A549 (cell line): ENCODE results near the gene NR5A2. TPM values are rescaled to one million over a fixed set of nuclear protein-coding genes. Genes with fewer than 3 reads are reported as not detected.

Experiments used
- ATAC-seq, 2 experiments: fragments of 200-7000 bp in 1 of 2; fragments of >200 bp in 1 of 2; cut with Nextera tagmentation in 1 of 2; cut with Tn5 transposase in 1 of 2; 3 replicates each; pipeline versions ENCODE4 v1.8.0 to v1.9.1; 2018 to 2020; ENCODE audit warnings: mild to moderate bottlenecking in 1 of 2, moderate library complexity in 1 of 2
- CTCF ChIA-PET: fragments of 300-600 bp; sonication (Branson Sonifier 250); formaldehyde crosslinking; extraction: SDS; loops from one replicate; lab custom pipeline; 2021; ENCODE audit warnings: antibody characterized with exemption, inconsistent platforms; lab: Yijun Ruan, JAX
- POLR2A ChIA-PET: fragments of 350-600 bp; formaldehyde crosslinking; extraction: SDS; loops from one replicate; lab custom pipeline; 2021; ENCODE audit warnings: antibody characterized with exemption, inconsistent platforms; lab: Yijun Ruan, JAX
- DNase-seq, 2 experiments: peaks; one replicate each; pipeline versions ENCODE4 v3.0.0 to v3.0.0-alpha.2; 2011 to 2016; ENCODE audit warnings: low read depth in 1 of 2, low spot score in 1 of 2
- FAIRE-seq: peaks from 2 replicates; lab custom pipeline; 2011; peaks lifted over from hg19 to GRCh38; lab: Jason Lieb, UNC
- H3K27ac ChIP-seq, 2 experiments: fragments of >200 bp; sonication (Bioruptor Twin); formaldehyde crosslinking; 3 replicates each; pipeline ENCODE4 v1.5.1; 2016 to 2017
- H3K4me1 ChIP-seq: fragments of >200 bp; sonication (Bioruptor Twin); formaldehyde crosslinking; 3 replicates; pipeline ENCODE4 v1.6.1; 2016
- H3K4me2 ChIP-seq: fragments of >200 bp; sonication (Bioruptor Twin); formaldehyde crosslinking; 3 replicates; pipeline ENCODE4 v1.6.1; 2016
- H3K4me3 ChIP-seq: fragments of >200 bp; sonication (Bioruptor Twin); formaldehyde crosslinking; 3 replicates; pipeline ENCODE4 v1.5.1; 2016
- H3K9me3 ChIP-seq: fragments of >200 bp; sonication (Bioruptor Twin); formaldehyde crosslinking; 3 replicates; pipeline ENCODE4 v1.6.1; 2016
- BCL3 ChIP-seq: fragments of >200 bp; sonication (Bioruptor Twin); formaldehyde crosslinking; IDR thresholded peaks from 3 replicates; pipeline ENCODE4 v1.6.1; 2016
- CBX8 ChIP-seq: fragments of 200-600 bp; sonication (generic); IDR thresholded peaks from 2 replicates; pipeline ENCODE4 v1.6.1; 2016
- CEBPB ChIP-seq, 2 experiments: fragments of >200 bp in 1 of 2; sonication (Bioruptor Twin) in 1 of 2; formaldehyde crosslinking in 1 of 2; IDR thresholded peaks; 2 replicates each; pipeline ENCODE4 v1.6.1; 2012 to 2016
- CTCF ChIP-seq: fragments of >200 bp; sonication (Bioruptor Twin); formaldehyde crosslinking; IDR thresholded peaks from 3 replicates; pipeline ENCODE4 v1.5.1; 2016
- ESRRA ChIP-seq: fragments of 150-350 bp; IDR thresholded peaks from 2 replicates; pipeline ENCODE4 v1.6.1; 2014; ENCODE audit warnings: mild to moderate bottlenecking, low read length, borderline replicate concordance
- FOSL2 ChIP-seq, 2 experiments: fragments of 450-650 bp in 1 of 2; fragments of >200 bp in 1 of 2; sonication (Bioruptor Twin) in 1 of 2; formaldehyde crosslinking; IDR thresholded peaks; 2 replicates each; pipeline versions ENCODE4 v1.5.0 to v1.6.1; 2016 to 2020; ENCODE audit warnings: mild to moderate bottlenecking in 1 of 2, moderate library complexity in 1 of 2
- GATA3 ChIP-seq: IDR thresholded peaks from 2 replicates; pipeline ENCODE4 v1.6.1; 2012; ENCODE audit warnings: borderline replicate concordance
- HOXB5 ChIP-seq: fragments of 250-450 bp; sonication (Bioruptor Pico); IDR thresholded peaks from 2 replicates; pipeline ENCODE4 v1.5.0; 2020; ENCODE audit warnings: mild to moderate bottlenecking, moderate library complexity
- JUNB ChIP-seq: fragments of >200 bp; sonication (Bioruptor Twin); formaldehyde crosslinking; IDR thresholded peaks from 2 replicates; pipeline ENCODE4 v1.6.1; 2016
- KDM5A ChIP-seq: fragments of 200-600 bp; sonication (generic); IDR thresholded peaks from 2 replicates; pipeline ENCODE4 v1.6.1; 2016; ENCODE audit warnings: antibody characterized with exemption, mild to moderate bottlenecking
- NFE2L2 ChIP-seq: fragments of 150-350 bp; conservative IDR thresholded peaks from 2 replicates; pipeline ENCODE4 v1.6.1; 2014; ENCODE audit warnings: low read length
- PHF8 ChIP-seq: fragments of 200-600 bp; sonication (generic); IDR thresholded peaks from 2 replicates; pipeline ENCODE4 v1.6.1; 2016; ENCODE audit warnings: low read depth, mild to moderate bottlenecking, antibody characterized with exemption, moderate library complexity, borderline replicate concordance
- POLR2A ChIP-seq: IDR thresholded peaks from 2 replicates; pipeline ENCODE4 v1.6.1; 2012; ENCODE audit warnings: mild to moderate bottlenecking, low read length
- POLR2AphosphoS2 ChIP-seq: conservative IDR thresholded peaks from 2 replicates; pipeline ENCODE4 v1.6.1; 2012; ENCODE audit warnings: low read length, improper control_type of control experiment, inconsistent platforms
- RCOR1 ChIP-seq: fragments of 150-350 bp; IDR thresholded peaks from 2 replicates; pipeline ENCODE4 v1.6.1; 2014; ENCODE audit warnings: antibody characterized with exemption, low read length, low read depth
- RNF2 ChIP-seq: fragments of 200-600 bp; sonication (generic); IDR thresholded peaks from 2 replicates; pipeline ENCODE4 v1.6.1; 2016; ENCODE audit warnings: low read depth, mild to moderate bottlenecking, antibody characterized with exemption, moderate library complexity, borderline replicate concordance
- ZC3H11A ChIP-seq: fragments of 450-650 bp; IDR thresholded peaks from 2 replicates; pipeline ENCODE4 v1.6.1; 2014; ENCODE audit warnings: antibody characterized with exemption, mild to moderate bottlenecking
- ZSCAN20 ChIP-seq: fragments of 250-450 bp; sonication (Bioruptor Pico); IDR thresholded peaks from 2 replicates; pipeline ENCODE4 v1.8.0; 2022; ENCODE audit warnings: mild to moderate bottlenecking, moderate library complexity
- WGBS: methylation state at CpG from one replicate; pipeline ENCODE4 v1.1.6; 2017; ENCODE audit errors: missing lambda C conversion rate; 5-methylcytosine and 5-hydroxymethylcytosine counted together
- polyA plus RNA-seq, 4 experiments: library from polyadenylated mRNA; depleted of rRNA in 3 of 4; stranded (reverse); fragments of >200 nt; fragmentation: RNase III in 1 of 4; extraction: RNeasy Plus Mini Kit Qiagen cat#74134 plus additional on column Dnase treatment in 1 of 4; gene quantifications; 2 replicates in 3 of 4; 3 replicates in 1 of 4; pipeline ENCODE4 v1.2.3, GENCODE V29; 2011 to 2017
- TF ChIP-seq, protein P1 (sequence below): fragments of 150-350 bp; IDR thresholded peaks from 2 replicates; pipeline ENCODE4 v1.6.1; 2014; ENCODE audit warnings: low read depth, mild to moderate bottlenecking, low read length
- TF ChIP-seq, protein P2 (sequence below): IDR thresholded peaks from 2 replicates; pipeline ENCODE4 v1.6.1; 2012

NR5A2 gene
- polyA plus RNA-seq, 2 of the 4 experiments (the other 2 are of a cell fraction): 12.0 to 24.1 TPM

GRCh38 chr1:200178340-200178739 lies 150.8 kb downstream of the NR5A2 start:
- ChIA-PET CTCF (no interaction called here), POLR2A (no interaction called here)
- H3K4me2 ChIP-seq: no peak overlapping the region; the same call in 2 of the 3 replicates
- H3K4me3 ChIP-seq: no peak overlapping the region
- H3K27ac ChIP-seq: peak overlapping the region; percentile 74 to 88; a peak in 5 of 6 replicates
- TF ChIP-seq POLR2A (no peak), NFE2L2 (no peak), ZSCAN20 (CRISPR knock-in tag) (no peak), CEBPB (IDR thresholded peaks at IDR 0.05) (no peak), ESRRA (no peak), HOXB5 (no peak), GATA3 (no peak), CBX8 (no peak)
- TF ChIP-seq, protein P1, sequence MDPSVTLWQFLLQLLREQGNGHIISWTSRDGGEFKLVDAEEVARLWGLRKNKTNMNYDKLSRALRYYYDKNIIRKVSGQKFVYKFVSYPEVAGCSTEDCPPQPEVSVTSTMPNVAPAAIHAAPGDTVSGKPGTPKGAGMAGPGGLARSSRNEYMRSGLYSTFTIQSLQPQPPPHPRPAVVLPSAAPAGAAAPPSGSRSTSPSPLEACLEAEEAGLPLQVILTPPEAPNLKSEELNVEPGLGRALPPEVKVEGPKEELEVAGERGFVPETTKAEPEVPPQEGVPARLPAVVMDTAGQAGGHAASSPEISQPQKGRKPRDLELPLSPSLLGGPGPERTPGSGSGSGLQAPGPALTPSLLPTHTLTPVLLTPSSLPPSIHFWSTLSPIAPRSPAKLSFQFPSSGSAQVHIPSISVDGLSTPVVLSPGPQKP: no peak
- H3K4me1 ChIP-seq: peaks cover 46% of the 10 kb centered on the region
- no peak for FAIRE-seq
- DNase-seq: no peak
- ATAC-seq: no peak
- 93% methylated on average over 2 of the region's 2 CpGs for WGBS
- no peaks in the 10 kb centered on the region for H3K9me3 ChIP-seq

GRCh38 chr1:200179126-200179780 lies 151.7 kb downstream of the NR5A2 start:
- POLR2A ChIA-PET: no interaction called here

More at GRCh38 chr1:200179126-200179780, 151.7 kb downstream of the NR5A2 start:
- WGBS: 22% methylated on average over 8 of the region's 8 CpGs
- CTCF ChIA-PET: no interaction called here
- Histone ChIP-seq H3K27ac (peak overlapping the region; percentile 74 to 88), H3K4me3 (no peak overlapping the region), H3K4me1 (peaks cover 55% of the 10 kb centered on the region), H3K4me2 (peak overlapping the region; percentile 74), H3K9me3 (no peaks in the 10 kb centered on the region)
- peak in 1 of 2 experiments; percentile 37; a peak in 2 of 6 replicates for ATAC-seq
- DNase-seq: no peak
- TF ChIP-seq RCOR1 (no peak), POLR2AphosphoS2 (no peak), CEBPB (IDR thresholded peaks at IDR 0.05) (peak in 1 of 2 experiments; percentile 45; a peak in 1 of 4 replicates), CBX8 (no peak), JUNB (peak; percentile 42; the same call in 1 of the 2 replicates), PHF8 (no peak), FOSL2 (IDR thresholded peaks at IDR 0.05) (0 out of 2 replicates have a peak, but pooled peaks have one; percentile 8), FOSL2 (CRISPR knock-in tag; IDR thresholded peaks at IDR 0.05) (peak; percentile 25; the same call in 1 of the 2 replicates), RNF2 (no peak), KDM5A (no peak), CTCF (no peak), GATA3 (peak; percentile 48; the same call in 1 of the 2 replicates), BCL3 (no peak), ZC3H11A (no peak)
- TF ChIP-seq, protein P2, sequence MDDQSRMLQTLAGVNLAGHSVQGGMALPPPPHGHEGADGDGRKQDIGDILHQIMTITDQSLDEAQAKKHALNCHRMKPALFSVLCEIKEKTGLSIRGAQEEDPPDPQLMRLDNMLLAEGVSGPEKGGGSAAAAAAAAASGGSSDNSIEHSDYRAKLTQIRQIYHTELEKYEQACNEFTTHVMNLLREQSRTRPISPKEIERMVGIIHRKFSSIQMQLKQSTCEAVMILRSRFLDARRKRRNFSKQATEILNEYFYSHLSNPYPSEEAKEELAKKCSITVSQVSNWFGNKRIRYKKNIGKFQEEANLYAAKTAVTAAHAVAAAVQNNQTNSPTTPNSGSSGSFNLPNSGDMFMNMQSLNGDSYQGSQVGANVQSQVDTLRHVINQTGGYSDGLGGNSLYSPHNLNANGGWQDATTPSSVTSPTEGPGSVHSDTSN: no peak
- no peak for FAIRE-seq
